Measurements from ENCODE around the gene GM2A. TPM values are rescaled to one million over a fixed set of nuclear protein-coding genes. Genes with fewer than 3 reads are reported as not detected.

Gene GM2A
- total RNA-seq, 1 experiment from 2014 or later: 36.1 TPM

- ChIA-PET POLR2A (interaction anchor here (0.7 to 1.4 kb wide), 3 partner anchors 9 to 24 kb away, joined by 3 to 4 read pairs (median 4); partner anchors contain the start of gene GM2A), CTCF (interaction anchor here (0.7 to 4.0 kb wide), 7 partner anchors 9 to 114 kb away, joined by 3 to 34 read pairs (median 16); no protein-coding TSS in a partner anchor)
- peaks cover under 1% of the 10 kb centered on the region for H3K4me1 Mint-ChIP-seq (ENCODE audit: insufficient read depth, unreplicated experiment)
- DNase-seq (ENCODE audit: unreplicated experiment): no peak
- no peak for TF ChIP-seq CTCF (IDR thresholded peaks at IDR 0.05; ENCODE audit: unreplicated experiment)
- H3K27ac Mint-ChIP-seq (ENCODE audit: low read depth, unreplicated experiment): no peak overlapping the region
- BruUV-seq (replicated peaks): no TSS peak
- H3K9me3 Mint-ChIP-seq (ENCODE audit: unreplicated experiment): no peaks in the 10 kb centered on the region
- H3K36me3 Mint-ChIP-seq (ENCODE audit: insufficient read depth, unreplicated experiment): no peaks in the 10 kb centered on the region
- no peak overlapping the region for H3K4me3 Mint-ChIP-seq (ENCODE audit: unreplicated experiment)
- no peaks in the 10 kb centered on the region for H3K27me3 Mint-ChIP-seq (ENCODE audit: insufficient read depth, unreplicated experiment)
- intact Hi-C loops (cut with micrococcal nuclease): no loop called here
Observed at GRCh38 chr5:151228986-151229385, 24.0 kb upstream of the GM2A start.

- intact Hi-C loops (cut with micrococcal nuclease): no loop called here
- Mint-ChIP-seq H3K4me1 (ENCODE audit: insufficient read depth, unreplicated experiment) (peaks cover 9% of the 10 kb centered on the region), H3K4me3 (ENCODE audit: unreplicated experiment) (no peak overlapping the region), H3K27ac (ENCODE audit: low read depth, unreplicated experiment) (no peak overlapping the region), H3K36me3 (ENCODE audit: insufficient read depth, unreplicated experiment) (no peaks in the 10 kb centered on the region), H3K27me3 (ENCODE audit: insufficient read depth, unreplicated experiment) (no peaks in the 10 kb centered on the region), H3K9me3 (ENCODE audit: unreplicated experiment) (no peaks in the 10 kb centered on the region)
- no peak for DNase-seq (ENCODE audit: unreplicated experiment)
- no peak for TF ChIP-seq CTCF (IDR thresholded peaks at IDR 0.05; ENCODE audit: unreplicated experiment)
- CTCF ChIA-PET: interaction anchor here (0.6 to 4.0 kb wide), 10 partner anchors 8 to 383 kb away, joined by 3 to 34 read pairs (median 6); no protein-coding TSS in a partner anchor
- BruUV-seq (replicated peaks): no TSS peak
- POLR2A ChIA-PET: interaction anchor here (0.6 to 1.0 kb wide), 2 partner anchors 19 to 93 kb away, joined by 3 read pairs; no protein-coding TSS in a partner anchor
Observed at GRCh38 chr5:151230048-151230680, 22.8 kb upstream of the GM2A start.

- TF ChIP-seq CTCF (IDR thresholded peaks at IDR 0.05; ENCODE audit: unreplicated experiment): no peak
- Mint-ChIP-seq H3K27me3 (ENCODE audit: insufficient read depth, unreplicated experiment) (no peaks in the 10 kb centered on the region), H3K9me3 (ENCODE audit: unreplicated experiment) (no peaks in the 10 kb centered on the region), H3K27ac (ENCODE audit: low read depth, unreplicated experiment) (no peak overlapping the region), H3K4me1 (ENCODE audit: insufficient read depth, unreplicated experiment) (peaks cover 9% of the 10 kb centered on the region), H3K4me3 (ENCODE audit: unreplicated experiment) (no peak overlapping the region), H3K36me3 (ENCODE audit: insufficient read depth, unreplicated experiment) (no peaks in the 10 kb centered on the region)
- BruUV-seq (replicated peaks): no TSS peak
- ChIA-PET POLR2A (interaction anchor here (1.3 kb wide), 1 partner anchor 29 kb away, joined by 5 read pairs; no protein-coding TSS in a partner anchor), CTCF (interaction anchor here (0.6 to 4.0 kb wide), 6 partner anchors 8 to 384 kb away, joined by 3 to 34 read pairs (median 4); partner anchors contain the start of gene CCDC69)
- DNase-seq (ENCODE audit: unreplicated experiment): no peak
- intact Hi-C loops (cut with micrococcal nuclease): no loop called here
Observed at GRCh38 chr5:151231359-151231758, 21.6 kb upstream of the GM2A start.

GRCh38 chr5:151233616-151234085, 19.3 kb upstream of the GM2A start:
- no peaks in the 10 kb centered on the region for H3K9me3 Mint-ChIP-seq (ENCODE audit: unreplicated experiment)
- DNase-seq (ENCODE audit: unreplicated experiment): no peak
- CTCF ChIA-PET: interaction anchor here (0.7 to 10.1 kb wide), 6 partner anchors 68 to 387 kb away, joined by 3 to 338 read pairs (median 9); no protein-coding TSS in a partner anchor
- intact Hi-C loops (cut with micrococcal nuclease): loop anchor here (1.0 kb wide), 1 partner anchor 9 kb away; the partner anchor contains the start of gene CCDC69
- POLR2A ChIA-PET: interaction anchor here (0.7 to 2.6 kb wide), 3 partner anchors 10 to 156 kb away, joined by 3 to 22 read pairs (median 11); partner anchors contain the start of genes CCDC69 and GM2A
- no peak overlapping the region for H3K27ac Mint-ChIP-seq (ENCODE audit: low read depth, unreplicated experiment)
- peaks cover 9% of the 10 kb centered on the region for H3K4me1 Mint-ChIP-seq (ENCODE audit: insufficient read depth, unreplicated experiment)
- no peak overlapping the region for H3K4me3 Mint-ChIP-seq (ENCODE audit: unreplicated experiment)
- H3K36me3 Mint-ChIP-seq (ENCODE audit: insufficient read depth, unreplicated experiment): no peaks in the 10 kb centered on the region
- no TSS peak for BruUV-seq (replicated peaks)
- no peaks in the 10 kb centered on the region for H3K27me3 Mint-ChIP-seq (ENCODE audit: insufficient read depth, unreplicated experiment)
- no peak for TF ChIP-seq CTCF (IDR thresholded peaks at IDR 0.05; ENCODE audit: unreplicated experiment)

Data from MCF 10A (cell line).